Esophagus (tissue), 2 donors: ENCODE data around the gene C17orf107. TPM values are rescaled to one million over a fixed set of nuclear protein-coding genes. Genes with fewer than 3 reads are reported as not detected.

Experiments used
- H3K27ac ChIP-seq, 2 donors: one replicate each; pipeline ENCODE4 v1.5.1; 2013; ENCODE audit warnings: low read depth in 2 of 2, mild to moderate bottlenecking in 2 of 2, inconsistent platforms in 1 of 2, low read length in 1 of 2, moderate library complexity in 1 of 2
- H3K27me3 ChIP-seq, 2 donors: one replicate each; pipeline ENCODE4 v1.6.1; 2013; ENCODE audit warnings: low read length in 2 of 2, control low read depth in 1 of 2, mild to moderate bottlenecking in 1 of 2; ENCODE audit not compliant: insufficient read depth in 2 of 2, control insufficient read depth in 1 of 2
- H3K36me3 ChIP-seq, 2 donors: one replicate each; pipeline ENCODE4 v1.6.1; 2013; ENCODE audit warnings: low read length in 1 of 2; ENCODE audit not compliant: control insufficient read depth in 2 of 2, insufficient read depth in 2 of 2
- H3K4me1 ChIP-seq, 2 donors: one replicate each; pipeline ENCODE4 v1.6.1; 2013; ENCODE audit warnings: low read length in 1 of 2; ENCODE audit not compliant: control insufficient read depth in 2 of 2, insufficient read depth in 2 of 2
- H3K4me3 ChIP-seq, 2 donors: one replicate each; pipeline ENCODE4 v1.5.1; 2013; ENCODE audit warnings: low read length in 2 of 2, mild to moderate bottlenecking in 2 of 2, low read depth in 1 of 2, moderate library complexity in 1 of 2
- H3K9me3 ChIP-seq, 2 donors: one replicate each; pipeline ENCODE4 v1.6.1; 2013; ENCODE audit warnings: mild to moderate bottlenecking in 2 of 2, low read depth in 1 of 2, low read length in 1 of 2, moderate library complexity in 1 of 2; ENCODE audit not compliant: control insufficient read depth in 2 of 2, insufficient read depth in 1 of 2
- WGBS, 2 donors: extraction: QIAGEN DNeasy Blood & Tissue Kit; methylation state at CpG; one replicate each; pipeline ENCODE4 v1.1.7; 2013; 5-methylcytosine and 5-hydroxymethylcytosine counted together
- polyA plus RNA-seq, 2 donors: library from polyadenylated mRNA; stranded (reverse); fragments of 200-250 nt; gene quantifications; one replicate each; pipeline ENCODE4 v1.2.3, GENCODE V29; 2013
- donor health status: healthy with polysubstance abuse.
- donor health status: Bipolar disorder and iron deficiency.

The C17orf107 gene
- polyA plus RNA-seq, 2 donors = 0.58 to 0.71 TPM

GRCh38 chr17:4891411-4892410, 7.6 kb upstream of the C17orf107 start:
- Histone ChIP-seq H3K4me1 (no peaks in the 10 kb centered on the region), H3K27ac (no peak overlapping the region), H3K36me3 (peaks cover 38 to 78% of the 10 kb centered on the region in 2 donors), H3K27me3 (no peaks in the 10 kb centered on the region), H3K4me3 (no peak overlapping the region), H3K9me3 (peaks cover 0 to 3% of the 10 kb centered on the region in 2 donors)
- 88 to 89% methylated on average over 41 to 42 of the region's 42 CpGs for WGBS, 2 donors

GRCh38 chr17:4892499-4893221, 6.7 kb upstream of the C17orf107 start:
- no peak overlapping the region for H3K4me3 ChIP-seq
- no peaks in the 10 kb centered on the region for H3K27me3 ChIP-seq
- no peaks in the 10 kb centered on the region for H3K4me1 ChIP-seq
- peaks cover 0 to 3% of the 10 kb centered on the region in 2 donors for H3K9me3 ChIP-seq
- WGBS, 2 donors = 77 to 89% methylated on average over 23 of the region's 23 CpGs
- H3K27ac ChIP-seq = no peak overlapping the region
- peaks cover 34 to 75% of the 10 kb centered on the region in 2 donors for H3K36me3 ChIP-seq

- Histone ChIP-seq H3K4me3 (no peak overlapping the region), H3K36me3 (peaks cover 34 to 75% of the 10 kb centered on the region in 2 donors), H3K27me3 (no peaks in the 10 kb centered on the region), H3K27ac (no peak overlapping the region), H3K4me1 (no peaks in the 10 kb centered on the region), H3K9me3 (peaks cover 0 to 3% of the 10 kb centered on the region in 2 donors)
- WGBS, 2 donors = 88 to 89% methylated on average over 17 to 18 of the region's 18 CpGs
Observed at GRCh38 chr17:4893272-4893671, 6.1 kb upstream of the C17orf107 start.

GRCh38 chr17:4893721-4894560, 5.4 kb upstream of the C17orf107 start:
- peaks cover 34 to 81% of the 10 kb centered on the region in 2 donors for H3K36me3 ChIP-seq
- peaks cover 0 to 6% of the 10 kb centered on the region in 2 donors for H3K4me1 ChIP-seq
- H3K27me3 ChIP-seq = no peaks in the 10 kb centered on the region
- H3K27ac ChIP-seq = no peak overlapping the region
- H3K9me3 ChIP-seq = peaks cover 0 to 3% of the 10 kb centered on the region in 2 donors
- WGBS, 2 donors = 86% methylated on average over 30 to 31 of the region's 31 CpGs
- H3K4me3 ChIP-seq = no peak overlapping the region

GRCh38 chr17:4895121-4895520, 4.2 kb upstream of the C17orf107 start:
- whole genome bisulfite sequencing, 2 donors = 93 to 95% methylated on average over 13 of the region's 13 CpGs
- Histone ChIP-seq H3K27me3 (no peaks in the 10 kb centered on the region), H3K27ac (no peak overlapping the region), H3K4me1 (peaks cover 0 to 9% of the 10 kb centered on the region in 2 donors), H3K9me3 (peaks cover 0 to 3% of the 10 kb centered on the region in 2 donors), H3K4me3 (no peak overlapping the region), H3K36me3 (peaks cover 31 to 76% of the 10 kb centered on the region in 2 donors)

DNA sequence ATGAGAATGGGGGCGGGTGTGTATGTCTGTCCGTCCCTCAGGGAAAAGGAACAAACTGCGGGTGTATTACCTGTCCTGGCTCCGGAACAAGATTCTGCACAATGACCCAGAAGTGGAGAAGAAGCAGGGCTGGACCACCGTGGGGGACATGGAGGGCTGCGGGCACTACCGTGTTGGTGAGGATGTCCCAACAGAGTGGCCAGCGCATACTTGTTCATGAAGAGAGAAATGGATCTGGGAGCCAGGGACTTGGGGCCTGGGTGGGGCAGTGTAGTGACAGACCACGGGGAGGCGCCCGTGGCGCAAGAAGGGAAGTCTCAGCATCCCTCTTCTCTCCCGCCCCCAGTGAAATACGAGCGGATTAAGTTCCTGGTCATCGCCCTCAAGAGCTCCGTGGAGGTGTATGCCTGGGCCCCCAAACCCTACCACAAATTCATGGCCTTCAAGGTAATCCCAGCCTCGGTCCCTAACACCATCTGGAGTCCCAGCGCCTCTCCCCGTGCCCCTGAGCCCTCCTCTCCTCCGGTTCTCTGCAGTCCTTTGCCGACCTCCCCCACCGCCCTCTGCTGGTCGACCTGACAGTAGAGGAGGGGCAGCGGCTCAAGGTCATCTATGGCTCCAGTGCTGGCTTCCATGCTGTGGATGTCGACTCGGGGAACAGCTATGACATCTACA, 3.5 kb upstream of the C17orf107 start:
- H3K9me3 ChIP-seq = peaks cover 0 to 3% of the 10 kb centered on the region in 2 donors
- peaks cover 24 to 70% of the 10 kb centered on the region in 2 donors for H3K36me3 ChIP-seq
- H3K4me3 ChIP-seq = no peak overlapping the region
- no peaks in the 10 kb centered on the region for H3K27me3 ChIP-seq
- no peak overlapping the region for H3K27ac ChIP-seq
- WGBS, 2 donors = 74 to 75% methylated on average over 27 of the region's 27 CpGs
- peaks cover 0 to 9% of the 10 kb centered on the region in 2 donors for H3K4me1 ChIP-seq

GRCh38 chr17:4896332-4897197, 2.8 kb upstream of the C17orf107 start:
- H3K36me3 ChIP-seq = peaks cover 21 to 62% of the 10 kb centered on the region in 2 donors
- peaks cover 0 to 9% of the 10 kb centered on the region in 2 donors for H3K4me1 ChIP-seq
- no peak overlapping the region for H3K27ac ChIP-seq
- WGBS, 2 donors = 85 to 86% methylated on average over 24 to 27 of the region's 27 CpGs
- H3K4me3 ChIP-seq = no peak overlapping the region
- no peaks in the 10 kb centered on the region for H3K27me3 ChIP-seq
- H3K9me3 ChIP-seq = peaks cover 0 to 3% of the 10 kb centered on the region in 2 donors

- no peaks in the 10 kb centered on the region for H3K27me3 ChIP-seq
- WGBS, 2 donors = 68 to 73% methylated on average over 10 of the region's 10 CpGs
- H3K9me3 ChIP-seq = peaks cover 0 to 3% of the 10 kb centered on the region in 2 donors
- no peak overlapping the region for H3K27ac ChIP-seq
- H3K36me3 ChIP-seq = peaks cover 21 to 56% of the 10 kb centered on the region in 2 donors
- H3K4me1 ChIP-seq = peaks cover 0 to 9% of the 10 kb centered on the region in 2 donors
- no peak overlapping the region for H3K4me3 ChIP-seq
Observed at GRCh38 chr17:4897198-4897687, 2.1 kb upstream of the C17orf107 start.
